A549 (cell line): ENCODE data around the gene IMMT. TPM values are rescaled to one million over a fixed set of nuclear protein-coding genes. Genes with fewer than 3 reads are reported as not detected.

Experiments used
- ATAC-seq, 2 experiments: fragments of 200-7000 bp in 1 of 2; fragments of >200 bp in 1 of 2; cut with Nextera tagmentation in 1 of 2; cut with Tn5 transposase in 1 of 2; 3 replicates each; pipeline versions ENCODE4 v1.8.0 to v1.9.1; 2018 to 2020; ENCODE audit warnings: mild to moderate bottlenecking in 1 of 2, moderate library complexity in 1 of 2
- CTCF ChIA-PET: fragments of 300-600 bp; sonication (Branson Sonifier 250); formaldehyde crosslinking; extraction: SDS; loops from one replicate; lab custom pipeline; 2021; ENCODE audit warnings: antibody characterized with exemption, inconsistent platforms; lab: Yijun Ruan, JAX
- POLR2A ChIA-PET: fragments of 350-600 bp; formaldehyde crosslinking; extraction: SDS; loops from one replicate; lab custom pipeline; 2021; ENCODE audit warnings: antibody characterized with exemption, inconsistent platforms; lab: Yijun Ruan, JAX
- DNase-seq, 2 experiments: peaks; one replicate each; pipeline versions ENCODE4 v3.0.0 to v3.0.0-alpha.2; 2011 to 2016; ENCODE audit warnings: low read depth in 1 of 2, low spot score in 1 of 2
- FAIRE-seq: peaks from 2 replicates; lab custom pipeline; 2011; peaks lifted over from hg19 to GRCh38; lab: Jason Lieb, UNC
- H3K27ac ChIP-seq, 2 experiments: fragments of >200 bp; sonication (Bioruptor Twin); formaldehyde crosslinking; 3 replicates each; pipeline ENCODE4 v1.5.1; 2016 to 2017
- H3K4me1 ChIP-seq: fragments of >200 bp; sonication (Bioruptor Twin); formaldehyde crosslinking; 3 replicates; pipeline ENCODE4 v1.6.1; 2016
- H3K4me2 ChIP-seq: fragments of >200 bp; sonication (Bioruptor Twin); formaldehyde crosslinking; 3 replicates; pipeline ENCODE4 v1.6.1; 2016
- H3K4me3 ChIP-seq: fragments of >200 bp; sonication (Bioruptor Twin); formaldehyde crosslinking; 3 replicates; pipeline ENCODE4 v1.5.1; 2016
- H3K9me3 ChIP-seq: fragments of >200 bp; sonication (Bioruptor Twin); formaldehyde crosslinking; 3 replicates; pipeline ENCODE4 v1.6.1; 2016
- CEBPB ChIP-seq, 2 experiments: fragments of >200 bp in 1 of 2; sonication (Bioruptor Twin) in 1 of 2; formaldehyde crosslinking in 1 of 2; IDR thresholded peaks; 2 replicates each; pipeline ENCODE4 v1.6.1; 2012 to 2016
- CHD4 ChIP-seq: fragments of 200-600 bp; sonication (generic); IDR thresholded peaks from 2 replicates; pipeline ENCODE4 v1.6.1; 2016; ENCODE audit warnings: antibody characterized with exemption, mild to moderate bottlenecking, borderline replicate concordance
- CTCF ChIP-seq: fragments of >200 bp; sonication (Bioruptor Twin); formaldehyde crosslinking; IDR thresholded peaks from 3 replicates; pipeline ENCODE4 v1.5.1; 2016
- E2F6 ChIP-seq: IDR thresholded peaks from 2 replicates; pipeline ENCODE4 v1.6.1; 2012; ENCODE audit warnings: low read depth, borderline replicate concordance
- ESRRA ChIP-seq: fragments of 150-350 bp; IDR thresholded peaks from 2 replicates; pipeline ENCODE4 v1.6.1; 2014; ENCODE audit warnings: mild to moderate bottlenecking, low read length, borderline replicate concordance
- FOSL2 ChIP-seq, 2 experiments: fragments of 450-650 bp in 1 of 2; fragments of >200 bp in 1 of 2; sonication (Bioruptor Twin) in 1 of 2; formaldehyde crosslinking; IDR thresholded peaks; 2 replicates each; pipeline versions ENCODE4 v1.5.0 to v1.6.1; 2016 to 2020; ENCODE audit warnings: mild to moderate bottlenecking in 1 of 2, moderate library complexity in 1 of 2
- FOXS1 ChIP-seq: fragments of 250-450 bp; sonication (Bioruptor Pico); IDR thresholded peaks from 2 replicates; pipeline ENCODE4 v1.5.0; 2020; ENCODE audit warnings: mild to moderate bottlenecking, moderate library complexity
- GATA3 ChIP-seq: IDR thresholded peaks from 2 replicates; pipeline ENCODE4 v1.6.1; 2012; ENCODE audit warnings: borderline replicate concordance
- HDAC2 ChIP-seq: fragments of 200-600 bp; sonication (generic); IDR thresholded peaks from 2 replicates; pipeline ENCODE4 v1.6.1; 2016
- HES2 ChIP-seq: fragments of >200 bp; sonication (Bioruptor Twin); formaldehyde crosslinking; IDR thresholded peaks from 2 replicates; pipeline ENCODE4 v1.6.1; 2016
- HEYL ChIP-seq: fragments of 250-450 bp; sonication (Bioruptor Pico); IDR thresholded peaks from 2 replicates; pipeline ENCODE4 v1.8.0; 2021; ENCODE audit warnings: mild to moderate bottlenecking, moderate library complexity
- HOXB13 ChIP-seq: fragments of 250-450 bp; sonication (Bioruptor Pico); IDR thresholded peaks from 2 replicates; pipeline ENCODE4 v1.5.0; 2020; ENCODE audit warnings: low read depth, mild to moderate bottlenecking, moderate library complexity
- KDM1A ChIP-seq: fragments of 200-600 bp; sonication (generic); IDR thresholded peaks from 2 replicates; pipeline ENCODE4 v1.6.1; 2016; ENCODE audit warnings: low read depth, mild to moderate bottlenecking
- KDM5A ChIP-seq: fragments of 200-600 bp; sonication (generic); IDR thresholded peaks from 2 replicates; pipeline ENCODE4 v1.6.1; 2016; ENCODE audit warnings: antibody characterized with exemption, mild to moderate bottlenecking
- MAFK ChIP-seq: fragments of 450-650 bp; IDR thresholded peaks from 2 replicates; pipeline ENCODE4 v1.6.1; 2014; ENCODE audit not compliant: partially characterized antibody
- MAX ChIP-seq: IDR thresholded peaks from 2 replicates; pipeline ENCODE4 v1.6.1; 2012
- MAZ ChIP-seq: fragments of 150-350 bp; IDR thresholded peaks from 2 replicates; pipeline ENCODE4 v1.6.1; 2014; ENCODE audit warnings: antibody characterized with exemption, low read depth, low read length, borderline replicate concordance
- NFE2L2 ChIP-seq: fragments of 150-350 bp; conservative IDR thresholded peaks from 2 replicates; pipeline ENCODE4 v1.6.1; 2014; ENCODE audit warnings: low read length
- PHF8 ChIP-seq: fragments of 200-600 bp; sonication (generic); IDR thresholded peaks from 2 replicates; pipeline ENCODE4 v1.6.1; 2016; ENCODE audit warnings: low read depth, mild to moderate bottlenecking, antibody characterized with exemption, moderate library complexity, borderline replicate concordance
- POLR2A ChIP-seq: IDR thresholded peaks from 2 replicates; pipeline ENCODE4 v1.6.1; 2012; ENCODE audit warnings: mild to moderate bottlenecking, low read length
- RFX5 ChIP-seq: fragments of 450-650 bp; IDR thresholded peaks from 2 replicates; pipeline ENCODE4 v1.7.1; 2014; ENCODE audit warnings: antibody characterized with exemption, mild to moderate bottlenecking, moderate library complexity
- RNF2 ChIP-seq: fragments of 200-600 bp; sonication (generic); IDR thresholded peaks from 2 replicates; pipeline ENCODE4 v1.6.1; 2016; ENCODE audit warnings: low read depth, mild to moderate bottlenecking, antibody characterized with exemption, moderate library complexity, borderline replicate concordance
- USF2 ChIP-seq: fragments of 450-650 bp; IDR thresholded peaks from 2 replicates; pipeline ENCODE4 v1.6.1; 2014; ENCODE audit warnings: antibody characterized with exemption
- WGBS: methylation state at CpG from one replicate; pipeline ENCODE4 v1.1.6; 2017; ENCODE audit errors: missing lambda C conversion rate; 5-methylcytosine and 5-hydroxymethylcytosine counted together
- polyA plus RNA-seq, 4 experiments: library from polyadenylated mRNA; depleted of rRNA in 3 of 4; stranded (reverse); fragments of >200 nt; fragmentation: RNase III in 1 of 4; extraction: RNeasy Plus Mini Kit Qiagen cat#74134 plus additional on column Dnase treatment in 1 of 4; gene quantifications; 2 replicates in 3 of 4; 3 replicates in 1 of 4; pipeline ENCODE4 v1.2.3, GENCODE V29; 2011 to 2017

Gene IMMT
- polyA plus RNA-seq, 2 of the 4 experiments (the other 2 are of a cell fraction) = 101 to 126 TPM

- H3K4me2 ChIP-seq = no peak overlapping the region
- H3K4me3 ChIP-seq = no peak overlapping the region
- no peak for FAIRE-seq
- ATAC-seq = no peak
- DNase-seq = no peak
- WGBS = 89% methylated on average over 2 of the region's 2 CpGs
- no peaks in the 10 kb centered on the region for H3K9me3 ChIP-seq
- H3K27ac ChIP-seq = no peak overlapping the region
- CTCF ChIA-PET = interaction anchor here (0.7 to 1.3 kb wide), 2 partner anchors 9 to 161 kb away, joined by 4 to 6 read pairs; no protein-coding TSS in a partner anchor
- TF ChIP-seq CEBPB (IDR thresholded peaks at IDR 0.05) = no peak
- TF ChIP-seq POLR2A = no peak
- no peak for TF ChIP-seq NFE2L2
- TF ChIP-seq USF2 = no peak
- no peak for TF ChIP-seq PHF8
- no peak for TF ChIP-seq MAZ
- no peak for TF ChIP-seq HDAC2
- no peak for TF ChIP-seq FOSL2 (IDR thresholded peaks at IDR 0.05)
- TF ChIP-seq FOSL2 (CRISPR knock-in tag; IDR thresholded peaks at IDR 0.05) = no peak
- TF ChIP-seq MAX = no peak
- TF ChIP-seq, all 56 proteins: peak for 0
- no peaks in the 10 kb centered on the region for H3K4me1 ChIP-seq
- POLR2A ChIA-PET = no interaction called here
These were observed 16.0 kb upstream of the IMMT start for GRCh38 chr2:86211033-86211795.

- TF ChIP-seq ESRRA = no peak
- no peak for TF ChIP-seq CTCF
- TF ChIP-seq KDM1A = no peak
- TF ChIP-seq RNF2 = no peak
- TF ChIP-seq MAFK = no peak
- no peak for TF ChIP-seq FOXS1 (CRISPR knock-in tag)
- TF ChIP-seq HEYL (CRISPR knock-in tag) = no peak
- TF ChIP-seq HES2 = no peak
- no peak for TF ChIP-seq NFE2L2
- TF ChIP-seq CHD4 = no peak
- TF ChIP-seq KDM5A = no peak
- TF ChIP-seq FOSL2 (IDR thresholded peaks at IDR 0.05) = no peak
- no peak for TF ChIP-seq FOSL2 (CRISPR knock-in tag; IDR thresholded peaks at IDR 0.05)
- TF ChIP-seq HOXB13 (CRISPR knock-in tag) = no peak
- no peak for TF ChIP-seq E2F6
- no peak for TF ChIP-seq MAX
- TF ChIP-seq PHF8 = no peak
- TF ChIP-seq GATA3 = no peak
- TF ChIP-seq RFX5 = no peak
- ChIA-PET POLR2A (interaction anchor here (0.6 kb wide), 1 partner anchor 237 kb away, joined by 4 read pairs; the partner anchor contains the start of gene KDM3A), CTCF (interaction anchor here (0.7 to 1.1 kb wide), 3 partner anchors 37 to 307 kb away, joined by 3 read pairs; no protein-coding TSS in a partner anchor)
- FAIRE-seq (no peak), ATAC-seq (no peak), DNase-seq (no peak)
- Histone ChIP-seq H3K4me2 (no peak overlapping the region), H3K4me3 (no peak overlapping the region), H3K4me1 (peaks cover 10% of the 10 kb centered on the region; the same call in 1 of the 3 replicates), H3K9me3 (no peaks in the 10 kb centered on the region), H3K27ac (no peak overlapping the region)
- 86% methylated on average over 7 of the region's 7 CpGs for WGBS
These were observed 9.2 kb upstream of the IMMT start for GRCh38 chr2:86204458-86204857.
